Measurements from ENCODE around the gene GTF2F2. TPM values are rescaled to one million over a fixed set of nuclear protein-coding genes. Genes with fewer than 3 reads are reported as not detected.

The GTF2F2 gene
- total RNA-seq, 1 donor from 2014 or later: 22.6 TPM

Small RNAs within 50 kb of the gene (small RNA-seq; reads per million reads assigned to genes)
- gene AL138693.1 (ENCODE audit: low replicate concordance) (not detected), gene AL138963.2 (ENCODE audit: low replicate concordance) (not detected)

Other genes with a start within 250 kb of the GTF2F2 start
- 3.9 TPM for gene NUFIP1, start 131.0 kb upstream of the GTF2F2 start, total RNA-seq
- gene GPALPP1, start 131.0 kb upstream of the GTF2F2 start, total RNA-seq: 24.4 TPM
- 0.20 TPM for gene KCTD4, start 80.5 kb downstream of the GTF2F2 start, total RNA-seq
- 3,284 TPM for gene TPT1, start 220.7 kb downstream of the GTF2F2 start, total RNA-seq

All from skin of body (tissue), 2 donors.